GM19023 (cell line): Measurements from ENCODE around the gene BCOR.

Source experiments
- ATAC-seq: cut with Tn5 transposase; IDR thresholded peaks from one replicate; pipeline ENCODE4 v1.9.1; 2021; ENCODE audit warnings: mild to moderate bottlenecking, moderate library complexity; ENCODE audit not compliant: unreplicated experiment

The BCOR gene

DNA sequence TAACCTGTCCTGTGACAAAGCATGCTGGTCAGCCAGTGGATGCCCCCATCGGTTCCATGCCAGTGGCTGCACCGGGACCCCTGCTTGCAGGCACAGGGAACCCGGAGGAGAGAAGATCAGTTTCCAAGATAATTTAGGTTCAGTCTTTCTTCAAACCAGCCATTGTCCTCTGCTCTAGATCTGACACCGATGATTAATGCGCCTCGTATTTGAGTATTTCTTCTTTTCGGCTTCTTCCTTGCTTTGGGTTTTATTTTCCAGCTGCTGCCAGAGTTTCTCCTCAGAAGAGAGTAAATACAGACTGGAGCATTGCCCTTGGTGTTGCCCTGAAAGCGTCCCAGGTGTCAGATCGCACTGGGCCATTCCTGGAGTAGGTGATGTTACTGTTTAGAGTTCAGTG, 19.2 kb upstream of the BCOR start:
- ATAC-seq, result no peak

GRCh38 chrX:40112996-40113395, 15.2 kb upstream of the BCOR start:
- no peak for ATAC-seq

DNA sequence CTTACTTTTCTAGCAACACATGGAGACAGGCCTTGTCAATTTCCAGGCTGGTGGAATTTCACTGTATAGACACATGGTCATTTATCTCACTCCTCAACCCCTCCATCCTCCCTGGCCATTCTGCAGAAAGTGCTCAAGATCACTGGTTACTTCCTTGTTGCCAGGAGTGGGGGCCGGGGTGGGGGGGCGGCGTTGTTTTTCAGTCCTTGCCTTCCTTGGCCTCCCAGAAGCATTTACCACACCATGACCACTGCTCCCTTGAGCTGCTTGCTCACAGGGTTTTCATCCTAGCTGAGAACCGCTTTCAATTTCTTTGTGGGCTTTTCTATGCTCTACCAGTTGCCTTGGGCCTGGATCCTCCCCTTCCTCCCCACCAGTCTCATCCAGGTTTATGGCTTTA, 14.1 kb upstream of the BCOR start:
- ATAC-seq, result no peak

DNA sequence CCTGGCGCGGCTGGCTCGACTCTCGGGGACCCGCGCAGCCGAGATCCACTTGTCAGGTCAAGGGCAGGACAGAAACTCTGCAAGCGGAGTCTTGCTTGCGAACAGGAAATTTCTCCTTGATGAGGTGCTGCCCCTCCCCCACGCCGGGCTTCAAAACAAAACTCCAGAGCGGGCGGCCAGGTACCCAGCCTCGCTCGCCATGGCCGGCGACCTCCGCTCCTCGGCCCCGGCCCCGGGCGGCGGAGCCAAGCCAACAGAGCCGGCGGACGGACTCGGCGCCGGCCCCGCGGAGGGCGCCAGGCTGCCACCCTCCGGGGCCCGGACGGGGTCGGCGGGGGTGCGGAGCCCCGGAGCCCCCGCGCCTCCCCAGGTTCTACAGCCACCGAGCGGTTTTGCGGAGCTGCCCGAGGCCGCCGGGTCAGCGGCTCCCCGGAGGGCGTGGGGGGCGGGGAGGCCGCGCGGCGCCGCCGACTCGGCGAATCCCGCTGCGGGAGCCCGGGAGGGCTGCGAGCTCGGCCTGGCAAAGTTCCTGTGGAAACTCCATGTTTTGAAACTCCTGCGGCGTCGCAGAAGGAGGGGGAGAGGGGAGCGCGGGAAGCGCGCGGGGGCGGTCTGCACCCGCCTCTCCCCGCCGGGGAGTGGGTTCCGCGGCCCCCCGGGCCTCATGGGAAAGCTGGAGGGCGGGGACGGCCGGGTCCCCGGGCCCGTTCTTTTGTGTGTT, 11.7 kb upstream of the BCOR start:
- no peak for ATAC-seq

DNA sequence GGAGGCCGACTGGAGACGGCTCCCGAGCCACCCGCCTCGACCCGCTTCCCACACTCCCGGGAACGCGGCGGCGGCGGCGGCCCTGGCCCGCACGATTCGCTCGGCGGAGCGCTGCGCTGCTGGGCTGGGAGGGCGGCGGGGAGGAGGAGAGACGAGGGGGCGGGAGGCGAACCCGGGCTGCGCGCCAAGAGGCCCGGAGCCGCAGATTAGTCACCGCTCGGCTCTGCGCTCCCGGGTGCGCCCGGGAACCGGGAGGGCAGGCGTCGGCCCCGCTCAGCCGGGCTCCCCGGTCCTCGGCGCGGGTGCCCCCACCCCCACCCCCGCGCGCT, 11.2 kb upstream of the BCOR start:
- no peak for ATAC-seq

GRCh38 chrX:40108162-40108958, 10.6 kb upstream of the BCOR start:
- ATAC-seq, result no peak

DNA sequence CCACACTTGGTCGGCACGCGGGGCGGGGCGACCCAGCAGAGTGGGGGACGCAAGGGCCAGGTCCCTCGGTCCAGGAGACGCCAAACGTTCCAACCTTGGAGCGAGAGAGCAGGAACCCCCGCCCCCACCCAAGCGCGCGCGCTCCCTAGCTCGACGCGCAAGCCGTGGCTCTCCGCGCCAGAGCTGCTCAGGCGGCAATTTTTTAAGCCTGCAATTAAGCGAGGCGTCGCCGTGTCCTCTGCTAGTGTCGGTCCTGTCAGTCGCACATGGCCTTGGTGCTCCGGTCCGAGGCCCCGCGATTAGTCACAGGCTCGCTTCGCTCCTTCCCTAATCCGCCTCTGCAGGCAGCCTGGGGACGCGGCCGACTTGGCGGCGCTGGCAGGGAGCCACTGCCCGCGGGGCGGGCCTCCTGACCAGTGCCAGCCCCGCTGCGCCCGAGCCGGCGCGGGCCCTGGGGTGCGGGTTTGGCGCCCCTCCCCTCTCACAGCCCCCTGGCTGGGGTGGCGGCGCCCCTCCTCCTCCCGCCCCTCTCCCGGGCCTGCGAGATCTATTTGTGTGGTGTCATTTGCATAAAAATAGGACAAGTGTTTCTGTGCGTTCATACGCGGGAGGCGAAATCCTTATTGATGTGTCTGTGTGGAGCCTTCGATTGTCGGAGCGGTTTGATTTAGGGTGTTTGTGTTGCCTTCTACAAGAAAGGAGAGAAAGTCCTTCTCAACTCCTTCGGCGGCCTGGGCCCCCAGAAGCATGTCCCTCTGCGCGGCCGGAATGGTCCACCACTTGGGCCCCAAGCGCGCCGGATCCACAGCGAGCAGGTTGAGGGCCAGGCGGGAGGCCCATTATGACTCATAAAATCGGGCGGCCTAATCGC, 9.8 kb upstream of the BCOR start:
- ATAC-seq, result no peak

DNA sequence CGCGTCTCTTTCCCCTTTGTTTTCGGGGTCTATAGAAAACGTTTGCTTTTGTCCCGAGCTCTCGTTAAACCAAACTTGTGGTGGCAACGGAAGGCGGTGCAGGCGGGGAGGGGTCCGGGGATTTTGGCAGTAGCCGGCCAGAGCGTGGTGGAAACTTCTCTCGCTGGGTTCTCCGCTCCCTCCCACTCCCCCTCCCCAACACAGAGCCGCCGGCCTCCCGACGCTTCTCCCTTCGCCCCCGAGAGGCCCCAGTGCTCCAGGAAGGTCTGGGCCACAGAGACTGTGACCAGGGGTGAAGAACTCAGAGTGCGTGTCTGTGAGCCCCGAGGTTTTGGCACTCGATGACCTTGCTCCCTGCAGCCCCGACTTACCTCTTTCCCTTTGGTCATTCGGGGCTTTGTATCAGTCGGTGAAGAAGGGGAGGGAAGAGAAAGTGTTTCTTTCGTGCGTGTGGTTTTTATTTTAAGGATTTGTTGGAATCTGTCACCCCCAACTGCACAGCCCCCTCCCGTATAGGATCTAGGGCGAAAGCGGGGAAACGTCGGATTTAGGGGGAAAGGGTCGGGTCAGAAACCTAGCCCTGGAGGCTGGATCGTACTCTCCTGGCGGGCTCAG, 9.0 kb upstream of the BCOR start:
- no peak for ATAC-seq

DNA sequence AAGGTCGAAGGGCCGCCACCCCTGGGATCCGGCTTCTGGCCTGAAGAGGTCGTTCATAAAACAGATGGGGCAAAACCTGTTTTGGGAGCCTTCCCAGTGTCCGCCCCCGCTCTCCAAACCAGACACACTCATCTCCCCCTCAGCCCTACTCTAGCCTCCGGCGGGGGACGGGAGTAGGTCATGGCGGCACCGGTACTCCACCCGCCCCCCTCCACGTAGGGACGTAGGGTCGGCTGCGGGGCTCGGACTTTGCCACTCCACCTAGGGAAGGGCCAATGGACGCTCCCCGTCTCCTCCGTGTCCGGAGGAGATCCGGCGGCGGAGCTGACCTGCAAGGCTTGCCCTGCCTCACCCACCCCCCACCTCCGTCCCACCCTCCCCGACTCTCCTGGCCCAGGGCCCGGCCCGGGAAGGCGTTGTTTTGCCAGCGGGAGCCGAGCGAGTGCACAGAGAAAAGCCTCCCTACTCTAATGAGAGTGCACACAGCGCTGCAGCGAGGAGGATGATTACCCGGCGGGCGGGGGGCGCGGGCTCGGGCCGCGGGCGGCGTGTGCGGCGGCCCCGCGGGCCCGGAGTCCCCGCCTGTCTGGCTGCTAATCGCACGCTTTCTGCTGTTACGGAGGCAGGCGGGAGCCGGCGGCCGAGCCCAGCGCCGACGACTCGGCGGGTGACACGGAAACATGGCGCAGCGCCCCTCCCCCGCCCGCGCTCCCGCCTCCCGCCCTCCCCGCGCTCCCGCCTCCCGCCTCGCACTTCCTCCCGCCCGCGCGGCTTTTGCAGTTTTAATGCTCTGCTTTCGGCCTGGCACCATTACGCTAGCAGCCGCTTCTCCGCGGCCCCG, 8.3 kb upstream of the BCOR start:
- no peak for ATAC-seq

- ATAC-seq, result no peak
Measured at GRCh38 chrX:40104985-40105834, 7.5 kb upstream of the BCOR start.

- no peak for ATAC-seq
Measured at GRCh38 chrX:40104630-40104984, 6.8 kb upstream of the BCOR start.

- no peak for ATAC-seq
Measured at GRCh38 chrX:40103565-40104323, 6.0 kb upstream of the BCOR start.

- ATAC-seq, result no peak
Measured at GRCh38 chrX:40102393-40103381, 4.9 kb upstream of the BCOR start.

- no peak for ATAC-seq
Measured at GRCh38 chrX:40101430-40101802, 3.7 kb upstream of the BCOR start.

GRCh38 chrX:40100537-40101429, 3.0 kb upstream of the BCOR start:
- no peak for ATAC-seq

DNA sequence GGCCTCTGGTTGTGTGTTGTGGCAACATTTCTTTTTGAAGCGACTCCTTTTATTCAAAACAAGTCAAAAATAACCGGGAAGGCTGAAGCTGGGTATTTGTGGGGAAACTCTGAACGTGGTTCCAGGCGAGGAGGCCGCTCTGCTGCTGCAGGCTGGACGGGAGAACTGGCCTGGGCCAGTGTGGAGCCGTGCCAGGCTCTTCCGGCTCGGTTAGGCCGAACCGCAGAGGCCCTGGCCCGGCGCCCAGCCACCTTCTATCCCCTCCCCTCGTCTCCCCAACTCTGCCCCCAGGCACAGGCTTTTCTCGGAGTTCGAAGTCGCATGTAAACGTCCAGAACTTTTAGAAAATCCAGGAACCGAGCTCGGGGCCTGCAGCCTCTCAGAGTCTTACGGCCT, 2.4 kb upstream of the BCOR start:
- ATAC-seq, result no peak
